Measurements from ENCODE around the gene RPE. TPM values are rescaled to one million over a fixed set of nuclear protein-coding genes. Genes with fewer than 3 reads are reported as not detected.

RPE gene
- total RNA-seq, 4 donors from 2014 or later: 31.0 to 105 (median 55.5) TPM

- intact Hi-C loops (cut with DNase I): no loop called here
- no peak for DNase-seq
- Histone ChIP-seq H3K9me3 (no peaks in the 10 kb centered on the region), H3K4me1 (peaks cover 10 to 13% (median 11%) of the 10 kb centered on the region in 3 donors), H3K27me3 (no peaks in the 10 kb centered on the region), H3K4me3 (no peak overlapping the region), H3K27ac (no peak overlapping the region), H3K36me3 (no peaks in the 10 kb centered on the region)
- WGBS, 2 donors: 58 to 71% methylated on average over 1 of the region's 1 CpG
- no peak for TF ChIP-seq POLR2A (IDR thresholded peaks at IDR 0.05)
- no peak for TF ChIP-seq CTCF (IDR thresholded peaks at IDR 0.05)
These were observed 3.8 kb upstream of the RPE start for GRCh38 chr2:209998596-209998995.

- intact Hi-C loops (cut with DNase I): no loop called here
- no peak overlapping the region for H3K4me3 ChIP-seq
- 83 to 96% methylated on average over 2 to 14 of the region's 32 CpGs for WGBS, 2 donors
- H3K27ac ChIP-seq: no peak overlapping the region
- H3K4me1 ChIP-seq: peaks cover 23 to 34% (median 29%) of the 10 kb centered on the region in 3 donors
- H3K27me3 ChIP-seq: no peaks in the 10 kb centered on the region
- no peak for TF ChIP-seq POLR2A (IDR thresholded peaks at IDR 0.05)
- no peak for TF ChIP-seq CTCF (IDR thresholded peaks at IDR 0.05)
- H3K9me3 ChIP-seq: no peaks in the 10 kb centered on the region
- DNase-seq: no peak
- H3K36me3 ChIP-seq: no peaks in the 10 kb centered on the region
These were observed 1.7 kb upstream of the RPE start for GRCh38 chr2:210000464-210001324.

- intact Hi-C loops (cut with DNase I): no loop called here
These were observed 921 bp downstream of the RPE start for GRCh38 chr2:210003359-210003758.

GRCh38 chr2:210004881-210005280, 2.4 kb downstream of the RPE start:
- no peak for DNase-seq
- 70 to 78% methylated on average over 2 of the region's 2 CpGs for WGBS, 2 donors
- no peak overlapping the region for H3K27ac ChIP-seq
- intact Hi-C loops (cut with DNase I): no loop called here
- H3K4me3 ChIP-seq: no peak overlapping the region
- no peaks in the 10 kb centered on the region for H3K27me3 ChIP-seq
- H3K4me1 ChIP-seq: peaks cover 25 to 60% (median 29%) of the 10 kb centered on the region in 3 donors
- peaks cover 0 to 21% (median 0%) of the 10 kb centered on the region in 3 donors for H3K36me3 ChIP-seq
- no peaks in the 10 kb centered on the region for H3K9me3 ChIP-seq
- TF ChIP-seq CTCF (IDR thresholded peaks at IDR 0.05) (no peak), POLR2A (IDR thresholded peaks at IDR 0.05) (no peak)

More at GRCh38 chr2:210003359-210003758, 921 bp downstream of the RPE start:
- peak overlapping the region in 3 of 4 donors; percentile 79 to 90 (median 89) for H3K27ac ChIP-seq
- WGBS, 2 donors: 21 to 23% methylated on average over 2 of the region's 2 CpGs
- peaks cover 0 to 6% (median 0%) of the 10 kb centered on the region in 3 donors for H3K36me3 ChIP-seq
- peak overlapping the region; percentile 69 to 91 (median 76) for H3K4me3 ChIP-seq
- no peak for DNase-seq
- TF ChIP-seq POLR2A (IDR thresholded peaks at IDR 0.05): no peak
- TF ChIP-seq CTCF (IDR thresholded peaks at IDR 0.05): no peak
- peaks cover 25 to 55% (median 29%) of the 10 kb centered on the region in 3 donors for H3K4me1 ChIP-seq
- no peaks in the 10 kb centered on the region for H3K9me3 ChIP-seq
- no peaks in the 10 kb centered on the region for H3K27me3 ChIP-seq

GRCh38 chr2:210007895-210008294, 5.5 kb downstream of the RPE start:
- Histone ChIP-seq H3K4me3 (no peak overlapping the region), H3K9me3 (no peaks in the 10 kb centered on the region), H3K36me3 (peaks cover 0 to 48% (median 0%) of the 10 kb centered on the region in 3 donors), H3K27me3 (no peaks in the 10 kb centered on the region), H3K4me1 (peaks cover 20 to 54% (median 24%) of the 10 kb centered on the region in 3 donors), H3K27ac (no peak overlapping the region)
- no peak for DNase-seq
- intact Hi-C loops (cut with DNase I): no loop called here
- 53 to 63% methylated on average over 2 of the region's 2 CpGs for WGBS, 2 donors
- TF ChIP-seq POLR2A (IDR thresholded peaks at IDR 0.05) (no peak), CTCF (IDR thresholded peaks at IDR 0.05) (no peak)
